Fibroblast of skin of scalp (primary cell): Measurements from ENCODE around the gene SYNE2.

Experiments used
- DNase-seq: peaks from one replicate; pipeline ENCODE4 v3.0.0-alpha.2; 2013

The SYNE2 gene

DNA sequence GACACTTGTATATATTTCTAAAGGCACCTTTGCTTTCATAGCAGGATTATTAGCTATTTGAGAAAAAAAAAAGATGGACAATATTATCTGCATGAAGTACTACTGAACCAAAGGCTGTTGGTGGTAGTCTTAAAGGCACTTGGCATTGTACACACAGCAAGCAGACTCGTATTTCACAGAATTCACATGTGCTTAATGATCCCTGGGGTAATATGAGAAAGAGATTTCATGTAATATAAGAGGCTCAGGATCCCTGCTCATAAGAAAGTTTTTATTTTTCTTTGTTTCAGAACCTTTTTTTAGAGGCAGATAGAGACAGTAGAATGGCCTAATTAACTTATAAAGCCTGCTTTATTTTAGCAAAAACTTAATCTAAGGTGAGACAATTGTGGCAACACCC lies 59.5 kb downstream of the SYNE2 start:
- DNase-seq, result no peak

DNA sequence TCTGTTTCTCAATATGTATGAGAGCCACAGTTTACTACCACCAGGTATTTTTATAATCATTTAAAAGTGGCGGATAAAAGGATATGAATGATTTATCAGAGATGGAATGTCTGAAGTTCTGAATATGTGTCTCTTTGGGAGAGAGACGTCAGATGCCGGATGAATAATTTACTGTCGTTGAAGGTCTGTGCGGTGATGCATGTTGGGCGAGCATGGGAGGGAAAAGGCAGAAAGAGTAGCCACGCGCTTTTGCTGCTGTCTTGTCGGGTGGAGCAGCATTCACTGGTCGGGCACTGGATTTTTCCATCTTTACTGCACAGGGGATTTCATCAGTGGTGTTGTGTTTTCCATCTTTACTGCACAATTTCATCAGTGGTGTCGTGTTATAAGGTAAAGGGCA lies 65.6 kb downstream of the SYNE2 start:
- DNase-seq, result no peak

DNA sequence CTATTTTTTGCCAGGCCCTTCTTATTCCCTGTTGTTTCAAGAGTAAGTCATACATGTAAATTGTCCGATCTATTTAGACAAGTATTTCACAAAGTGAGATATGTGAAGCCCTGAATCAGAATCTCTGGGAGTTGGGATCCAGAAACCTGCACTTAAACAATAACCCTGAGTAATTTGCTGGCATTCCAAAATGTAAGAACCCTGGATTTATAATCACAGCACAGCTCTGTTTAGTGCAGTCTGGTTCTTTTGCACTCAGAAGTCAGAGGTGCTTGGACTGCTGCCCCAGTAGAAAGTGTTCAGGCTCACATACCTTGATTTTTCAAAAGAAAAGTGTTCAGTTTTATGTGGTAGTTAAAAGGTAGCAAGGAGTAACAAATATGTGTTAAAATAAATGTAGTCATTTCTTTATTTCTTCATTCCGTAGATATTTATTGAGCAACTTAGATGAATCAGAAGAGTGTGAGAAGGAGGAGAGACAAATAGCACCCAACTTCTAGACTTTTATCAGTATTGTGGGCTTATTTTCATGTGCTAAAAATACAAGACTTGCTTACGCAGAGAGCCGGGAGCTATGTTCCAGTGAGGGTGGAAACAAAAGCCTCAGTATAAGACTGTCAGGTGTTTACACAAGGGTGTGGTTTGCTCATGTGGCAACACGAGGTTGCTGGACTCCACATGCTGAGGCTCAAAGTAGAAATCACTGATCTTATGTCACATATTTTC lies 70.1 kb downstream of the SYNE2 start:
- no peak for DNase-seq

DNA sequence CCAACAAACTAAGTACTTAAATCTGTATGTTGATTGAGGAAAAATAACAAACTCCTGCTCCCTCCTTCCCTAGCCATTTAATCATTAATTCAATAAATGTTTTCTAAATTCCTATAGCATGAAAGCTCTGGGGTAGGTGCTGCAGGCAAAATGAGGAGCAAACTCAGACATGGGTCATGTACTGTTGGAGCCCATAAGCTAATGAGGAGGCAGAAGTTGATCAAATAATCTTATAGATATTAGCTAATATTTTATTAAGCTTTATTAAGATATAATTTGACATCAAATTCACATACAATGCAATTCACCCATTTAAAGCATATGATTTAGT lies 70.6 kb downstream of the SYNE2 start:
- DNase-seq, result no peak

DNA sequence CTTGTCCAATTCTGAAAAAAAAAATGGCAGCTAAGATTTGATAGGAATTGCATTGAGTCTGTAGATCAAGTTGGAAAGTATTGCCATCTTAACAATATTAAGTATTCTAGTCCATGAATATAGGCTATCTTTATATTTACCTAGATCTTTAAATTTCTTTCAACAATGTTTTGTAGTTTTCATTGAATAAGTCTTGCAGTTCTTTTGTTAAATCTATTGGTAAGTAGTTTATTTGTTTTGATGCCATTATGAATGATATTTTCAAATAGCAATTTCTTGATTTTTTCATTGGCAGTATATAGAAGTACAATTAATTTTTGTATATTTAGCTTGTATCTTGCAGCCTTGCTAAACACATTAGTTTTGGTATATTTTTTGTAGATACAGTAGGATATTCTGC lies 71.6 kb downstream of the SYNE2 start:
- no peak for DNase-seq

DNA sequence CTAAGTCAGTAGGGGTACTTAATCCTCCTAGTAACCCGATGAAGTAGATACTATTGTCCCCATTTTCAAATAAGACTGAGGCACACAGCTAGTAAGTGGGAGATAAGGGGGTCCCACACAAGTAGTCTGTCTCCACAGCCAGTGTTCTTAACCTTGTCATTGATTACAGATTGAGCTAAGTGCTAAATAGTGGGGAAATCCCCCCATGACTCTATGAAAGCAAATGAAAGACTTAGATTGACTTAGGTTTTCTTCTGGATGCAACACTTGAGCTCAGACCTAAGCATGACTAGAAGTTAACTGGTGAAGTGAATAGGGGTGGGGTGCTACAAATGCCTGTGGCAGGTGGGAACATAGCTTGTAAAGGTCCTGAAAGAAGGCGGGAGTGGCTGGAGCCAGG lies 73.8 kb downstream of the SYNE2 start:
- no peak for DNase-seq

DNA sequence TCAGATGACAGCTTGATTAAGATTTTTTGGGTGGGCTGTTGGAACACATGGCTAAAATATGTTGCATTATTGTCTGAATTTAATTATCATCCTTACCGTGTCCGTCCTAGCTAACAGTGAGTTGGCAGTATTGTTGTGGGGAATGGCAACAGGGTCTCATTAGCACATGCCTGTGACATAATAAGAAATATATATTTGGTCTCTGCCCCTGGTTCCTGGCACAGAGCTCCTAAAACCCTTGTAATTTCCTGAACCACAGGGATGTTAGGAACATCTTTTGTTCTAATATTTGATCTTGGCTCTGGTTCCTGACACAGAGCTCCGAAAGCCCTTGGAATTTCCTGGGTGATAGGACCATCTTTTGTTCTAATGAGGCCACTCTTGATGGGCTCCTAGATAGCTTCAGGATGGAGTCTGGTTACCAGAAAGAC lies 76.0 kb downstream of the SYNE2 start:
- no peak for DNase-seq

DNA sequence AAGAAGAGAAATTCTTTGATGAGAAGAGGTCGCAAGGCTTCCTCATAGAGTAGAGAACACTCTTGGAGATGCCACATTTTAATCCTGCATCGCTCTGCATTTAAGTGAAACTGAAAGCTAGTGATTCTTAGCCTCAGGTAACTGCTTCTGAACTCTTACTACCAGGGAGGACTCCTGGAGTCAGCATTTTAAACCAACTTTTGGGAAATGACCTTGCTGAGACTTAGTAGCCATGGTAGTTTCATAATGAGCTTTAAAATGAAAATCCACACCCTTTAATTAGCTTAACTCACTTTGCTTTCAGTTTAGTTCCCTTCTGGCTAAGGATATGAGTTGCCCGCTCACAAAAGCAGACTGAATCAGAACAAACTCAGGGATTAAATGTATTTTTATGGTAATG lies 80.3 kb downstream of the SYNE2 start:
- DNase-seq, result no peak

DNA sequence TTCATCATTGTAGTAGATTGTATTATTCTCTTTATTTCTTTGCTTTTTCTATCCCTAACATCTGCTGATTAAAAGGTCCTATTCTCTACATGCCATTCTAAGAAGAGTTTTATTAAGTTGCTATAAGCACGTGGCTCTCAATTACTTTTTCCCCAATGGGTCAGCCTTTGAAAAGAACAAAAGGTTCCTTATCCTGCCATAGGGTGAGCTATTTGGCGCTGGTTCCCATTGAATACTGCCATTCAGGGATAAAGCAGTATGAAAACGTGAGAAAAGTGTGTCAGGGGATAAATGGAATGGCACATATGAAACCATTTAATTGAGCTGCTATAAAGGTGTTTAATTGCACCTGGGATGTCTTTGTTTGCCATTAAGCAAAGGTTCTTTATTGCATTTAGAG lies 80.9 kb downstream of the SYNE2 start:
- no peak for DNase-seq

DNA sequence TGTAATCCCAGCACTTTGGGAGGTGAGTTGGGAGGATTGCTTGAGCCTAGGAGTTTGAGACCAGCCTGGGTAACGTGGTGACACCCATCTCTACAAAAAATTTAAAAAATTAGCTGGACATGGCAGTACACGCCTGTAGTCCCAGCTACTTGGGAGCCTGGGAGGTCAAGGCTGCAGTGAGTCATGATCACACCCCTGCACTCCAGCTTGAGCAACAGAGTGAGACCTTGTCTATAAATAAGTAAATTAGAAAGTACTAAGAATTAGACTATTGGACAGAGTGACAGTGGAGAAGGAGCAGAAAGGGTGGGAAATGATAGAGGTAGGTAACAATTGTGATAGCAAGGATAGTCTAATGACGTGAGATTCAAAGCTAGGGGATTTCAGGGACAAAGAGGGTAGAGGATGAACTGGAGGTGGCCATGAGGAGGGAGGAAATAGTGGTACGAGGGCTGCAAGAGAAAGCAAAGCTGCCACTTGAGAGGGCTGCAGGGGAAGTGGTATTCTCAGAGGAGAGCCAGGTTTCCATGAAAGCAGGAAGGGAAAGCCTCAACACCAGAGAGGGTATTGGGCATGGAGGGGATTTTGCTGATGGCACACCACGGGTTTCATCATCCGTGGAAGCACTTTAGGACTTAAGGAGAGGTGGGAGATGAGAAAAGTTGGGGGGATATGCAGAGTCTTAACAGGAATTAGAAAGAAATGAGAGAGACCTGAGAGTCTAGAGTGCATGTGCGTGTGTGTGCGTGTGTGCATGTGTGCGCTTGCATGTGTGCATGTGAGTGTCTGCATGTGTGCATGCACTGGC lies 85.6 kb downstream of the SYNE2 start:
- no peak for DNase-seq

DNA sequence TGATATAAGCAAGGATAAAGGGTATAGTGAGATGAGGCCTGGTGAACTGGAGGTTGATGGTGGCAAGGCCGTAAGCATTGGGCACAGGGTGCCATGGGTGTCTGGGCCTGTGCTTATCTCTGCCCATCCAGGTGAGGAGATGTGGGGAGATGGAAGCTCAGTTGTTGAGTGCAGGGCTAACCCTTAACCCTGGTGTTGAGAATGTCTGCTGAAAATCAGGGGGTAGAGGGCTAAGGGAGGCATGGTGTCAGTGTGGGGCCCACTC lies 86.1 kb downstream of the SYNE2 start:
- no peak for DNase-seq

DNA sequence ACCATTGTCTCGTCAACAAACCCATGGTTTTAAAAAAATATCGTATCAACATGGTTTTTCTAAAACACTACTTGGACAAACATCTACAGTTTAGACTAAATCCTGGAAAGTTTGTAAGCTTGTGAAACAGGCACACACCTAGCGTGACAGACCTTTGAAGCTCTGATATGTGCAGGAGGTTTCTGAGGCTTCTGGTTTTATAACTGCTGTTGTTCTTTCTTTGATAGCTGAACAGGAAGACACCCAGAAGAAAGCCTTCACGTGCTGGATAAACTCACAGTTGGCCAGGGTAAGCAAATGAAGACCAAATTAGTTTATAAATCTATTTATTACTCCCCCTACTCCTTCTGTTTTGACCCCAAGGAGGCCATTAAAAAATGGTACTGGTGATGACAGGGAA lies 87.6 kb downstream of the SYNE2 start:
- no peak for DNase-seq

DNA sequence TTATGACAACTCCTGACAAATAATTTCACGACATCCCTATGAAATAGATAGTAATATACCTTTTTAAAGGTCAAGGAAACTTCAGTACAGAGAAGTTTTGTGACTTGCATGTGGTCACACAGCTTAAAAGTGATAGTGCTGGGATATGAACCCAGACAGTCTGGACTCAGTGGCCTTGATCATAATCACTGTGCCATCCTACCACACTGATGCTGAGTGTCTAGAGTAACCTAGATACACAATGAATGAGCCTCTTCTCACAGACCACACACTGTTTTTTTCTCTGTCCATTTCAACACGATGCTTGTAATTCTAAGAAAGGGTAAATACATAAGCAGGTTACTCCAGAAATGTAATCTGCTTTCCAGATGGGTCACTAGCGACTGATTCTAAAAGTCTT lies 88.2 kb downstream of the SYNE2 start:
- DNase-seq, result no peak

DNA sequence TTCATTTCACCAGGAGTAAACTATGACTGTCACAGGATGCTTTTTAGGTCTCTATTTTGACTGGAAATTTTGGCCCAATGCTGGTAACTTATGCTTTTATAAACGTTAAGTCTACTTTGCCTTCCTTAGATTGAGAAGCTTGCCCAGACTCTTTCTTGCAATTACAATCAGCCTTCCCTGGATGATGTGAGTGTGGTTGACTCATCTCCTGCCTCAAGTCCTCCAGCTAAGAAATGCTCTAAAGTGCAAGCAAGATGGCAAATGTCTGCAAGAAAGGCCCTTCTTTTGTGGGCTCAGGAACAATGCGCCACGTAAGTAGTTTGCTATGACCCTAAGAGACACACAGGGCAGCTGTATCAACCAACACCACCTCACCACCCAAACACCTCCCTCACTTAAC lies 96.9 kb downstream of the SYNE2 start:
- no peak for DNase-seq

DNA sequence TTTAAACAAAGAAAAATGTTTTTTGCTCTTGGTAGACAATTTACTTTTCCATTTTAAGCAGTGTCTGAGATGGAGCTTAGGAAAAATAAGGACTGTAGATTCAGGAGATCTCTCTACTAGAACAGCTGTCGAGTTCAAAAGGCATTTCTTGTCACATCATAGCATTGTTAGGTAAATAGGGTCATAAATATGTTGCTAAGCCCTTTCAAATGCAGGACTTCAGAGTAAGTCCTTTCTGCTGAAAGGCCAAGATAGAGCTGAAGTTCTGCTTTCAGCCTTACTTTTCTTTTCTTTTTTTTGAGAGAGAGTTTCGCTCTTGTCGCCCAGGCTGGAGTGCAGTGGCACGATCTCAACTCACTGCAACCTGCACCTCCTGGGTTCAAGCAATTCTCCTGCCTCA lies 98.2 kb downstream of the SYNE2 start:
- DNase-seq, result no peak

DNA sequence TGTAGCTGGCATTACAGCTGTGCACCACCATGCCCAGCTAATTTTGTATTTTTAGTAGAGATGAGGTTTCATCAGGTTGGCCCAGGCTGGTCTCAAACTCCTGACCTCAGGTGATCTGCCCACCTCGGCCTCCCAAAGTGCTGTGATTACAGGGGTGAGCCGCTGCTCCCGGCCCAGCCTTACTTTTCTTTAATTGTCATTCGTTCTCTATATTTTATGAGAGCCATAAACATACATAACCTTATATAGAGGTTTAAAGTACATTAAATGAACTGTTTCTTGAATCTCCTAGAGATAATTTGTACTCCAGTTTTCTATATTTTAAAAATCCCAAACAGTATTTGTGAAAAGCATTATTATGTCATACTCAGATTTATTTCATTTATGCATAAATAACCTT lies 98.6 kb downstream of the SYNE2 start:
- DNase-seq, result no peak

DNA sequence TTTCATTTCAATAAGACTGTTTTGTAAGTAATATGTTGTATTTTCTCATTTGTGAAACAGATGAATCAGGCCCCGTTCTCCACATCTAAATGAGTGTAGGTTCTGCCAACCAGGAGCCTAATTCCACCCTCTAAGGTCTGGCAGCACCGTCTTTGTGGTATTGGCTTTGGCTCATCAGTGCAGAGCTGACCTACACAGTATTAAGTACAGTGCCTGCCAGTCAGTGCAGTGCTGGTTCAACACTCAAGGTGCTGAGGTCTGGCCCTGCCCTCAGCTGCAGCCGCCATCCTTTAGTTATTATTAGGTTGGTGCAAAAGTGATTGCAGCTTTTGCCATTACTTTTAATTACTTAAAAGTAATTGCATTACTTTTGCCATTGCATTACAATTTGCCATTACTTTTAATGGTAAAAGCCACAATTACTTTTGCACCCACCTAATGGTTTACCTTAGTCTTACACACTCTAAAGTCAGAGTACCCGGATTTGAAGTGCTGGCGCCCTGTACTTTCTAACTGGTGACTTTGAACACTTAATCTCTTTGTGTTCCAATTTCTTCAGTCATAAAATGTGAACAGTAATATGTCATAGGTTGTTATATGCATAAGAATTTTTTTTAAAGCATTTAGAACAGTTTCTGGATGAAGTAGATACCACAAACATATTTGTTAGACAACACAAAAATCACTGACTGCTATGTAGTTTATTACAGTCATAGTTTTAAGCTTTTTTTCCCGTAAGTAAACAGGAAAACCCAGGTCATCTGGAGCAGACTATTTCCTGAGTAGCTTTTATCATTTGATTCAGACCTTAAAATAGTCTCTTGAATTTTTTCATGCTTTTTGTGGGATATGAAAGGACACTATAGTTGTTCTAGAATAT lies 99.5 kb downstream of the SYNE2 start:
- DNase-seq, result no peak

DNA sequence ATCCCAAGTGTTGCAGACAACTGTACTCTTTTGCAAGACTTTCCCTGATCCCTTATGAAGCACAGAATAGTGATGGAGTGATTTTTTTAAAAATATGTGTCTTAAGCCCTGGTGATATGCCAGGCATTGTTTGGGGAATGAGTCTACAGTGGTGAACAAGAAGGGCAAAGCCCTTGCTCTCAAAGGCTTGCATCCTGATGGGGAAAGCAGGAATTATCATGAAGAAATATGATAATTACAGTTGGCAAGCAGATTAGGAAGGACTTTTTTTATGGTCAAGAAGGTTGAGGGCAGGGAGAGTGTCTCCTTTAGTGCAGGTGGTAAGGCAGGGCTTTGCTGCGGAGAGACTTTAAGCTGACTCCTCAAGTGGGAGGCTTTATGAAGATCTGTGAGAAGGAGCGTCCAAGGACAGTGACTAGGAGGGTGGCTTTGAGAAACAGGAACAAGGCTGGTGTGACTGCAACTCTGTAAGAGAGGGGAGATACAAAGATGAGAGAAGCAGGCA lies 100.2 kb downstream of the SYNE2 start:
- peak; percentile 12 for DNase-seq

DNA sequence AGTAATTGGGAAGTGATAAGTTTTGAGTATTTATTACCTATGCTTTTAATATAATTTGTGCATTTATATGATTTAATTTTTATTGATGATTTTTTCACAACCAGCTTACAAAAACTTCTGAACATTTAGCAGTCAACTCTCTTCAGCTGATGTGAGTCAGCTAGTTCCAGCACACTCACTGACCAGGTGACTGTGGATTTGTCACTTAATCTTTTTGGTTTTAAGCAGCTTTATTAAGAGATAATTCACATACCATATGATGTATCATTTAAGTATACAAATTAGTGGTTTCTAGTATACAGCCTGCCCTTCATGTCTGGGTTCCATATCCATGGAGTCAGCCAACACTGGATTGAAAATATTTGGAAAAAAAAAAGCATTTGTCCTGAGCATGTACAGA lies 103.5 kb downstream of the SYNE2 start:
- peak; percentile 4 for DNase-seq

DNA sequence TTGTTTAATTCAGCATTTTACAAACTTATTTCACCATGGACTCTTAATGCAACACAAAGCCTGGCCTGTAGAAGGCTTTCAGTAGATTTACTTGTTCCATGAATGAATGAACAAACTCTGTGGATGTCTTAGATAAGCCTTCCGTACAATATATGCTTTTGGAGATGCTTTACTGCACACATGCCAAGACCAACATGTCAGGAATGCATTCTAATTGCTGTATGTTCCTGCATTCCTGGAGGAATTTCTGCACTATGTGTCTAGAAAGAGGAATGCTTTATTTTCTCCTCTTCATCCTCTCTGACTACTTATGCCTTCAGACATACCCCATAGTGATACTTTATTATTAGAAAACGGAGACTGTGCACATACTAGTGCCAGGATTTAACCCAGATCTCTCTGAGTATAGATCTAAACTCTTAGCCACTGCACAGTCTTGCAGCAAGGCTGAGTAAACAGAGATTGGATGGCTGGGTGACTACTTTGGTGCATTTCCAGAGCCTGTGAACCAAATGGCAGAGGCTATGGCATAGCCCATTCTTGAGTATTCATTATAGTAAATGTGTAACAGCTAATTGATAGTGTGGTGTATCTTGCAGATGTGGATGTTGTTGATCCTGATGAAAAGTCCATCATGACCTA lies 108.2 kb downstream of the SYNE2 start:
- DNase-seq, result peak; percentile 85

DNA sequence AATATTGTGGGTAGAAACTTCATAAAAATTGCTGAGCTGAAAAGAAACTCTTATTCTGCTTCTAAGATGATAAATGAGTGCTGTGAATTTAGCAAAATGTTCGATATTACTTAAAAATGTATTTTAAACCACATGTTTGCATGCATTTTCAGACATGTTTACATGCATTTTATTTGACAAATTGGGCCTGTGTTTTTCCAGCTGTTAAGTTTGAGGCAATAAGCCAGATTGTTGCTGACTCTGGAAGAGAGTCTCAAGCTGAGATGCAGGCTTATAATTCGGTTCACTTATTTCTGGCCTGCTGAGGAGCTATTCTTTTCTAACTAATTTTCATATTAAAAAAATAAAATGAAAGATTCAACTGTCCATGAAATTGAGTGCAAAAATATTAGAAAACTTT lies 110.1 kb downstream of the SYNE2 start:
- no peak for DNase-seq

DNA sequence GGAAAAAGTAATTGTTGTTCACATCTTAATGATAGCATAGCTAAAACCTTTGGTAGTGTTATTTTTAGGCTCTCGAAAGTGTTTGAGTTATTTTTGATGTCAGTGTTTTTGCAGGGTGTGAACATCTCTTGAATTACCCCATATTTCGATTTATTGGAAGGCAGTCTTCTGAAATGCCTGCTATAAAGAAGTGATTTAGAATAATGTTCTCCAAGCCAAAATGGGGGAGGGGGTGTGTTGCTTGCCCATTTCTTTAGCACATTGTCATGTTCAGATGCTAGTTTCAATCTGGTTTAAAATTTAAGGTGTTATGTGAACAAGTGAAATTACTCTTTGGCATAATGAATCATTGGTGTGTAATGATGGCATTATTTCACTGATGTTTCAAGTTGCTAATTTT lies 110.6 kb downstream of the SYNE2 start:
- DNase-seq, result no peak

DNA sequence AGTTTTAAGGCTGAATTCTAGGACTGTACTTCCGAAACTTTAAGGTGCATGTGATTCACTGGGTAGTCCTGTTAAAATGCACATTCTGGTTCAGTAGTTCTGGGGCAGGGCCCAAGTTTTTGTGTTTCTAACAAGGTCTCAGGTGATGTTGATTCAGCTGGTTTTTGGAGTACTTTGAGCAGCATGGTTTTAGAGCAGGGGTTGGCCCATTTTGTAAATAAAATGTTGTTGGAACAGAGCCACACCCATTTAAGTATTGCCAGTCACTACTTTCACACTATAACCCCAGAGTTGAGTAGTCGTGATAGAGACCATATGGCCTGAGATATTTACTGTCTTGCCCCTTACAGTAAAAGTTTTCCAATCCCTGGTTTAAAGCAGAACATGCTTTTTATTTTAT lies 111.3 kb downstream of the SYNE2 start:
- DNase-seq, result no peak
